Activated CD4-positive, alpha-beta T cell treated with anti-CD3 and anti-CD28 coated beads, Interleukin-2, amount 50 U/mL, for 48 hours (primary cell): Measurements from ENCODE around the gene LGR6.
"Not testable (repeated sequence)": the region's sequence is repeated elsewhere in the genome, so short reads cannot be mapped to it uniquely, and the experiment has no call there.

ENCODE experiments used
- DNase-seq, 2 experiments: peaks; one replicate each; pipeline ENCODE4 v3.0.0-alpha.2; 2020

Gene LGR6

GRCh38 chr1:202160377-202160940, 33.1 kb upstream of the LGR6 start, which contains the start of gene PTPN7:
Gene PTPN7, minus strand, starts transcription at chr1:202160602. Its CDS starts 1,200 bp downstream, at chr1:202159402.
- peak; percentile 94 to 95 for DNase-seq

GRCh38 chr1:202161151-202162046, 32.2 kb upstream of the LGR6 start:
- DNase-seq = peak in 1 of 2 experiments; percentile 36

DNA sequence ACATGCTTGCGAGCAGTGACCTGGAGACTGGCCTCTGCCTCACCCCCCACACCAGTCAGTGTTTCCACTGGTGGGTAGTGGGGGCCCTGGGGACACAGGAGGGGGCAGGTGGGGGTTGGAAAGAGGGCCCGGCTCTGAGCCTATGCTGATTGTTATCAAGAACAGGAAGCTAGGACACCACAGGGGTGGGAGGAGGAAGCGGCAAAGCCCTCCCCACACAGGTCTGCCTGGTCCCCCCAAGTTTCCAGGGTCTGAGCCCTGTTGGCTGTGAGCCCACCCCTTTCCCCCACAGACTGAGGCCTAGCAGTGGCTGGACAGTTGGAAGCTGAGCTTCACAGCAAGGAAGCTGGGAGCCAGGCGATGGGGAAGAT, 31.6 kb upstream of the LGR6 start:
- DNase-seq = peak; percentile 67 to 75

DNA sequence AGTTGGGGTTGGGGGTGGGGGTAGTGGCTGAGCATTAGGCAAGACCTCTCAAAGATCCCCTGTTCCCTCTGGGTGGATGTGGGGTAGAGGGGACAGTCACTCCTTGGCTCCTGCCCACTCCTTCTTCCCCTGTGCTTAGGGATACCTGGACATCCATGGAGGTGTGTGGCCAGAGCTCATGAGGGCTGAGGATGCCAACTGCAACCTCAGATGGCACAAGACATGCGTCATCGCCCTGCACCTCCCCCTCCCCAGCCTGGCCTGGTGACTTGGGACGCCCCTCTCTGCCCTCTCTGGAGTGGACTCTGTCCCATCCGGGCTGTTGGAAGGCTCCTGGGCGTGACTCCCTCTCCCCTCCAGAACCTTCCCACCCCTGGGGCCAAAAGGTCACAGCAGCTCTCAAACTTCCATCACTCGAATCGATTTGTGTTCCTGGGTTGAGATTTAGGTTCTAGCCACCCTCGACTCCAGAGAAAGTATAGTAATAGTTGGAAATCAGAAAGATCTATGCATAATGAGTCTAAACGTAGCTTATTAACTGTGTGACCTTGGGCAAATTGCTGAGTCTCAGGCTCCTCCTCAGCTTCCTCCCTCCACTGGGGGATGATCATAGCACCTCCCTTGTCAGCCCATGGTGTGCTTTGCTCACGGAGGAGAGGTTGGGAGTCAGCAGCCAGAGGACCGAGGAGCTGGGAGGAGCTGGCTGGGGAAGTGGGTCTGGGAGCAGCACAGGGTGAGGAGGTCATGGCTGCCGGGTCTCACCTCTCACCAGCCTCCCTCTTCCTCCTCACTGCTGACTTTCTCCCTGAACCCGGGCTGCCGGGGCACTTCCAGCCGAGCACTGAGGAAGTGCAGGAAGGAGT, 30.9 kb upstream of the LGR6 start:
- DNase-seq = peak; percentile 54 to 58

GRCh38 chr1:202163281-202164270, 30.0 kb upstream of the LGR6 start:
- DNase-seq = no peak

- DNase-seq = peak; percentile 65 to 78
Measured at GRCh38 chr1:202164271-202165037, 29.1 kb upstream of the LGR6 start.

GRCh38 chr1:202165267-202165941, 28.2 kb upstream of the LGR6 start:
- peak; percentile 77 to 83 for DNase-seq

- no peak for DNase-seq
Measured at GRCh38 chr1:202165942-202166843, 27.4 kb upstream of the LGR6 start.

- DNase-seq = not testable (repeated sequence)
Measured at GRCh38 chr1:202167054-202167453, 26.5 kb upstream of the LGR6 start.

GRCh38 chr1:202167708-202168415, 25.7 kb upstream of the LGR6 start:
- no peak for DNase-seq

GRCh38 chr1:202168861-202169260, 24.7 kb upstream of the LGR6 start:
- DNase-seq = no peak

GRCh38 chr1:202170726-202171125, 22.9 kb upstream of the LGR6 start:
- no peak for DNase-seq

DNA sequence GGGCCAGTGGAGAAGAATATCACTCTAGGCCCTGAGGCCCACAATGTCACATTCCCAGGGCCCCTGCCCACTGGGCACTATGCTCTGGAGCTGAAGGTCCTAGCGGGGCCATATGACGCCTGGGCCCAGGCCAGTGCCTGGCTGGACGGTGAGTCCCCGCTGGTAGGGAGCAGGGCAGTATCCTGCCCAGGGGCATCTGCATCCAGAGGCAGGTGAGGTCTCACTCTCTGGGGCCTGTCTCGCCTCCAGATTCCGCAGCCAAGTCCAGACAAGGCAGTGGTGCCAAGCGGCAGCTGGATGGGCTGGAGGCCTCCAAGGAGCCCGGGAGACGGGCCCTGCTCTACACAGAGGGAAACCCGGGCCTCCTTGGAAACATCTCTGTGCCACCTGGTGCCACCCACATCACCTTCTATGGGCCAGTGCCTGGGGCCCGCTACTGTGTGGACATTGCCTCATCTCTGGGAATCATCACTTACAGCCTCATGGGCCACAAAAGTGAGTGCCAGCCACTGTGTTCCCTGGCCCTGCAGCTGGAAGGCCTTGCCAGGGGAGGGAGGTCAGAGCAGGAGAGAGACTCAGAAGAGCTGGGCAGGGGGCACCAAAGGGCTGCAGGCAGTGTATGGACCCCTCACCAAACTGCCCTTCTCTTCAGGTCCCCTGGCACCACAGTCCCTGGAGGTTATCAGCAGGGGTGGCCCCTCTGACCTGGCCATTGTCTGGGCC, 22.1 kb upstream of the LGR6 start:
- DNase-seq = no peak

- no peak for DNase-seq
Measured at GRCh38 chr1:202172015-202172355, 21.6 kb upstream of the LGR6 start.

DNA sequence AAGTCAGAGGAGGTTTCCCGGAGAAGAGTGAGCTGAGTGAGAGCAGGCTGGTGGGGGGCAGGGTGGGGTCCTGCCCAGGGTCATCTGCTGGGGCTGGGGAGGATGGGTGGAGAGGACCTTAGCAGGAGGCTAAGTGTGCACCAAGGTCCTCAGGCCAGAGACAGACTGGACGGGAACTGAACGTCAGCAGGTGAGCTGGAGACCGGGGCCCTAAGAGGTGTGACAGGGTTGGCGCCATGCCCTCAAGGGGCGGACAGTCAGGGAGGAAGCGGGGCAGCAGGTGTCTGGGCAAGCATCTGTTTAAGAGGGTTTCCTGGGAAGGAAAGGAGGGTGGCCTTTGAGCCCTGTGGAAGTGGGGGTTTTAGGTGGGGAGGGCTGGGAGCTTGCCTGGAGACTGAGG, 19.6 kb upstream of the LGR6 start:
- DNase-seq = no peak

DNA sequence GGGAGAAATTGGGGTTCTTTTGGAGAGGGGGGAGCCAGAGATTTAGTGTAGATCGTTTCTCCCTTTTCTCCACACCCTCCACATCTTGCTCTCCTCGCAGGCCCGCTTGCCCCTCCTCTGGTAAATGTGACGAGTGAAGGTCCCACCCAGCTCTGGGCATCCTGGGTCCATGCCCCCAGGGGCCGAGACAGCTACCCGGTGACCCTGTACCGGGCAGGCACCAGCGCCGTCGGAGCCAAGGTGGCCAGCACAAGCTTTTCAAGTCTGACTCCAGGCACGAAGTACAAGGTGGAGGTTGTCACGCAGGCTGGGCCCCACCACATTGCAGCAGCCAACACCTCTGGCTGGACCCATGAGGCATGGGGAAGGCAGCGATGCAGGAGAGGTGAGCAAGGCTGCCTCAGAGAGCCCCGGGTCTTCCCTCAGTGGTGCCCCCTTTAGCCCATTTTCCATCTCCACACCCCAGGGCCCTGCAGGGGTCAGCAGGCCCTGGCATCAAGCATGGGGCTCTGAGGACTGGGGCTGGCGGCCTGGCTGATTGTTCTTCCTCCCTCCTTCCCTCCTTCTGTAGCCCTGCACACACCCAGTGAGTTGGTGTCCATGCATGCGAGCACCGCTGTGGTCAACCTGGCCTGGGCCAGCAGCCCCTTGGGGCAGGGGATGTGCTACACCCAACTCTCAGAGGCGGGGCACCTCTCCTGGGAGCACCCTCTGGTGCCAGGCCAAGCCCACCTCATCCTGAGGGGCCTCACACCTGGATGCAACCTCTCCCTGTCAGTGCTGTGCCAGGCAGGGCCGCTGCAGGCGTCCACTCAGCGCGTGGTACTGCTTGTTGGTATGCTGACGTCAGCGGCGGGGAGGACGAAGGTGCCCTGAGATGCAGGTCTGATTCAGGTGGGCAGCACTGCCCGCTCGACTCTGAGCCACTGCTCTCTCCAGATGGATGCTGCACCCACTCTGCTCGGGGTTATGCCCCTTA, 16.4 kb upstream of the LGR6 start:
- DNase-seq = no peak
